GM18508 (cell line): ENCODE data around the gene AVPI1.
"Not testable (repeated sequence)": the region's sequence is repeated elsewhere in the genome, so short reads cannot be mapped to it uniquely, and the experiment has no call there.

Source experiments
- ATAC-seq: cut with Tn5 transposase; IDR thresholded peaks from one replicate; pipeline ENCODE4 v1.9.1; 2021; ENCODE audit warnings: moderate number of reproducible peaks; ENCODE audit not compliant: insufficient read depth, unreplicated experiment

AVPI1 gene

DNA sequence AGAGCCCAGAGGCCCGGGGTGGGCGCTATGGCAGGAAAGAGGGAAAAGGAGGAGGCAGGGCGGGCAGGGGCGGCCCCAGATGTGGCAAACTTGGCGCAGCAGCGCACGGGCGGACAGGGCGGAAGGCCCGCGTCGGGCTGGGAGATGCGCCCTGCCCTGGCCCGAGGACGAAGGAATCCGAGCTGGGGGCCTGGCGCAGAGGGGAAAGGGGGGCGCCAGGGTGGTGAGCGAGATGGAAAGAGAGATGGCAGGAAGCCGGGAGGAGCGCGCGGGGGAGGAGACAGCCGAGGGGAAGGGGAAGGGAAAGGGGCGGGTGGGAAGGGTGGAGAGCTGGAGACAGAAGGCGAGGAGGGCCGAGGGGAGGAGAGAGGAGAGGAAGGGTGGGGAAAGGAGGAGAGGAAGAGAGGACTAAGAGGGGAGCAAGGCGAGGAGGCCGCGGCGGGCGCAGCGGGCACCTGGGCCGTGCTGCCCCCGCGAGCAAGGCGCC is 26.3 kb upstream of the AVPI1 start, which contains the start of gene MARVELD1:
MARVELD1 (plus strand) TSS at position 392 of the 487 bp plus-strand sequence. CDS start 147 bp downstream, outside the sequence.
- no peak for ATAC-seq

DNA sequence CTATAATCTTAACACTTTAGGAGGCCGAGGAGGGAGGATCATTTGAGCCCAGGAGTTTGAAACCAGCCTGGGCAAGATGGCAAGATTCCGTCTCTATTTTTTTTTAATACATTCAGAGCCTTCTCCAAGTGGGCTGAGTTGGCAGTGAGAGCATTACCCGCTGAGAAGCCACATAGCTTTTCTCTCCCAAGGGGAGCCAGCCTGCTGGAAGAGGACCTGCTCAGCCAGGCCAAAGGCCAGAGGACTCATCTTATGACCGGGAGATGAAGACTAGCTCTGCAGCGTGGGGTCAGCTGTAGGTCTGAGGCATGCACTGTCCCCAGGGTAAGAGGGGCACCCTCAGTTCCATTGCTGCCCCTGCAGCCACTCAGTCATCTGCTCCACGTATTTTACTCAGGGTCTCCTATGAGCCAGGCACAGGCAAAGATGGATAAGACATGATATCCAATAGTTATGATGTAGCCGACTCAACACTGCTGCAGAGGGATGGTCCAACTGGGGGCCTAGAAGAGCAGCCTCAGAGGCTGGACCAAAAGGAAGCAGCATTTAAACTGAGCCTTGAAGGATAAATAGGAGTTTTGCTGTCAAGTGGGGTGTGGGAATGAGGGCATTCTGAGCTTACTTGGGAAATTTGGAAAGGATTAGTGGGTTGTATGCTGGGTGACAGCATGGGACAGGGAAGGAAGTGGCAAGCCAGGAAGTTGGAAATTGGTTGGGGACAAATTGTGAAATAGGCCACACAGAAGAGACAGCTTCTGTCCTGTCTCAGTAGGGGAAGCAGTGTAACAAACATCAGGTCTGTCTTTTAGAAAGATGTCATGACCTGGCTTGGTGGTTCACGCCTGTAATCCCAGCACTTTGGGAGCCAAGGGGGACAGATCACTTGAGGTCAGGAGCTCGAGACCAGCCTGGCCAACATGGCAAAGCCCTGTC is 24.9 kb upstream of the AVPI1 start:
- no peak for ATAC-seq

DNA sequence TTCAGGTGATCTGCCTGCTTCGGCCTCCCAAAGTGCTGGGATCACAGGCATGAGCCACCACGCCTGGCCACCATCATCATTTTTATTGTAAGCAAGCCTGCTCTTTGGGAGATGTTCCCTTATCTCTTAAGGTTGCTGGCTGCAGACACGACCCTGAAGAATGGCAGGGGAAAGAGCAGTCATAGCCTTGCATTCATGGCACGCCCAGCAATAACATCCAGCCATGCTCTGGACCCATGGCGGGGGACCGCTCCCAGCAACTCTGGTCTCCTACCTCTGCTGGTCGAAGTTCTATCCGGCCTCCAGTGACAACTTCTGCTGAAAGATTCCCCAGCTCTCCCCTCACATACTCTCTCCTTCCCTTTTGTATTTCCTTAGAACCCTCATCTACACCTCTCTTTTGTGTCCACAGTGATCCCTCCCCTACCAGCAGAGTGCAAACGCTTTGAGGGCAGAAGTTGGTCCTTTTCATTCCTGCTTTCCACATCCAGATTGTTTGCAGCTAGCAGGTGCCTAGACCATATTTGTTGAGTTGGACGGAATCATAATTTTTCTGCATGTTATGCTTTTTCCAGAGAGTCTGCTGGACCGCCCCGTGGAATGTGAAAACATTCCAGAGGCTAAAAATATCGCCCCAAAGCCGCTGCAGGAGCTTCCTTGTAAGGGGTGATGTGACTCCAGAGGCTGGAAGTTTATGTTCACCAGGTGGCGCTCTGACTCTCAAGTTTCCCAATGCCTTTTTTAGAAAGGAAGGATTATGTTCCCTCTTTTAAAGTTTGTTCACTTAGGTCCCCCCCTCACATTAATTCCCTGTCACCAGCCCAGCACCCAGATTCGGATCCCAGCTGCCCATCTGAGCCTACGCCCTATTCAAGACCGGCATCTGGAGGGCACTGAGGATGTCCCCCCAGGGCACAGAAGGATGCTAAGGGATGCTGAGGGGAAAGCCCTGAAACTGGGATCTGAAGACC is 22.2 kb upstream of the AVPI1 start:
- ATAC-seq = no peak

DNA sequence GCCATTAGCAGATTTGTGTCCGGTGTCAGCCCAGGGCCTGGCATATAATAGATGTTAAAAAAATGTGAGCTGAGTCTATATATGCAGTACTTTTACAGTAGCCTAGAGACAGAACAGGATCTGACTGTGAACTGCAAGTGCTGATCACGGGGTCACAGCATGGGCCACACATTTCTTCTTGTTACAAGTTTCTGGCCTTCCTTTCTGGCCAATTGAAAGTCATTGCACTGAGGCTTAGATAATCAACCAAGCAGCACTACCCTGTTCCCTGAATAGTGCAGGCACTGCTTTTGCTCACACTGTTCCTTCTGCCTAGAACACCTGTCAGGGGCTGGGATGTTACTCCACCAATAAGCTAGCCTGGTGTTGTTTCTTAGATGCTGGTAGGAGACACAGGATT is 21.1 kb upstream of the AVPI1 start:
- no peak for ATAC-seq

DNA sequence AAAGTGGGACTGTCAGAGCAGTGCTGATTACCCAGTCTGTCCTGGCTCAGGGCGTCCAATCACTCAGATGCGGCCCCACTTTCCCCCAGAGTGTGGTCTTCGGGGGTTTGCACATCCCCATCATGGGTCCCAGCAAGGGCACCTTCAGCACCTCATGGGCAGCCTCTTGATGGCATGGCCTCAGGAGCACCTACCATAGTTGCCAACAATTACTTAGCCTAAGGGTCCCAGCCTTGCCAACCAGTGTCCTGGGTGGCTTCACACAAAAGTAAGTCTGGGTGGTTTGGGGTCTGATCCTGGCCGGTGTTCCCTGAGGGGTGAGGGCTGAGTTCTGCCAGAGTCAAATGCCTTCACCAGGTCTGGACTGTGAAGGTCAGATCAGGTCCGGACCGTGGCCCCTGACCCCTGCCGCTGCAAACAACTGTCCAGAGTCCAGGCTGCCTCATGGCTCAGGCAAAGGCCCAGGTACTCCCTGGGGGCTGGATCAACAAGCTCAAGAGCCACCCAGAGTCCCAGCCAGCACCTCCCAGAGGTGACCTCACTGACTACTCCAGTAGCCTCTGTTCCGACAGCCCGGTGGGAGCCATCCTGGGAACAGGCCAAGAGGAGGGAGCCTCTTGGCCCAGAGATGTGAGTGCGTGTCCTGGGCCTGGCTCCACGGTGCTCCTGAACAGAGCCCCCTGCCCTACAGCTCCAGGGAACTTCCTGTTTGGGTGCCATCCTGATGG is 20.3 kb upstream of the AVPI1 start:
- no peak for ATAC-seq

DNA sequence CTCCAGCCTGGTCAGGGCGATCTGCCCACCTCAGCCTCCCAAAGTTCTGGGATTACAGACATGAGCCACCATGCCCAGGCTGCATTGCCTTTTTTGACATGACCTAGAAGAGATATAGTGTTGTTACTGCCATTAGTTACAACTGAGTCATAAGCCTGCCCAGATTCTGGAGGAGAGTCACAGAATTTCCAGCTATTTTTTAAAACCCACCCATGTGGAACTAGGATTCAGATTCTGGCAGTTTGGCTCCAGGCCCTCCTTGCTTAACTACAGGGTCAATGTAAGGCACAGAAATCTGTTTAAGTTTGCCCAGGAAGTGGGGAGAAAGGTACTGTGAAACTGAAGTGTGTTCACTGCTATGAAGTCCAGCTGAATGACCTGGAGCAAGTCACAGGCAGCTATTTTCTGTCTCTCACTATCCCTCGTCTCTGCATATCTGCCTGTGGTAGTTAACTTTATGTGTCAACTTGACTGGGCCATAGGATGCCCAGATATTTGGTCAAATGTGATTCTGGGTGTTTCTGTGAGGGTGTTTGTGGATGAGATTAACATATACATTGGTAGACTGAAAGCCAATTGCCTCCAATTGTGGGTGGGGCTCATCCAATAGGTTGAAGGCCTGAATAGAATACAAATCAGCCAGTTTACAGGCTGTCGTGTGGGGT is 18.1 kb upstream of the AVPI1 start:
- ATAC-seq = no peak

DNA sequence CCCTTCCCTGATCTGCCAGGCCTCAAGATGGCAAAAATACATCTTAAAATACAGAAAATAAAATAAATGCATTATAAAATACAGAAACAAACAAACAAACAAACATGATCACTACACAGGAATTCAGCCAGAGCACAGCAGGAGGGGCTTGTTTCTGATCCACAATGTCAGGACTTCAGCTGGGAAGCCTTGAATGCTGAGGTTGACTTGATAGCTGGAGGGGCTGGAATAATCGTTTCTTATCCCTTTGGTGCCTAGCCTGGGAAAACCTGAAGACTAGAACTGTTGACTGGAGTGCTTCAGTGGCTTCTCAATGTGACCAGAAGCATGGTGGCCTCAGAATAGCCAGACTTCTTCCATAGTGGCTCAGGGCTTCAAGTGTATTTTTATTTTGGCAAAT is 17.3 kb upstream of the AVPI1 start:
- no peak for ATAC-seq

DNA sequence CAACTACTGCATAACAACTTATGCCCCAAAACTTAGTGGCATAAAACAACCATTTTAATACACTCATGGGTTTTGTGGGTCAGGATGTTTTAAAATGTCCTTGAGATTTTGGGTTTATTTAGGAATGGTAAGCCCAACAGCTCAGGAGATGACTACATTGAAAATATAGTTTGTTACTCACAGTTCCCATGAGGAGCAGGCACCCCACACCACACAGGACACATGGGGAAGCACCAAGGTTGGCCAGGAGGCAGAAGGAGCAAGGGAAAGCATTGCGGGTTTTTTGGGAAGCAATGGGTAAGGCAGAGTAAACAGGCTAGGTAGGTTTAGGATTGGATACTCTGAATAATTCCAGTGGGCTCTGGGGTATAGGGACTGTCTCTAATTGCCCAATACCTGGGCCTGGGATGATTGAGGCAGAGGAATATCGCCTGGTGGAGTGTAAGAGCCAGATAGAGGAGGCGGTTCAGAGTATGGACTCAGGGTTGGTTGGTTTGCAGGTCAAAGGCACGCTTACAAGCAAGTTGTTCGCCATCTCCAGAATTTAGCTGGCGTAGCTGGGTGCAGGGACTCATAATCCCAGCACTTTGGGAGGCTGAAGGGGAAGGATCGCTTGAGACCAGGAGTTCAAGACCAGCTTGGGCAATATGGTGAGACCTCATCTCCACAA is 16.5 kb upstream of the AVPI1 start:
- ATAC-seq = no peak

DNA sequence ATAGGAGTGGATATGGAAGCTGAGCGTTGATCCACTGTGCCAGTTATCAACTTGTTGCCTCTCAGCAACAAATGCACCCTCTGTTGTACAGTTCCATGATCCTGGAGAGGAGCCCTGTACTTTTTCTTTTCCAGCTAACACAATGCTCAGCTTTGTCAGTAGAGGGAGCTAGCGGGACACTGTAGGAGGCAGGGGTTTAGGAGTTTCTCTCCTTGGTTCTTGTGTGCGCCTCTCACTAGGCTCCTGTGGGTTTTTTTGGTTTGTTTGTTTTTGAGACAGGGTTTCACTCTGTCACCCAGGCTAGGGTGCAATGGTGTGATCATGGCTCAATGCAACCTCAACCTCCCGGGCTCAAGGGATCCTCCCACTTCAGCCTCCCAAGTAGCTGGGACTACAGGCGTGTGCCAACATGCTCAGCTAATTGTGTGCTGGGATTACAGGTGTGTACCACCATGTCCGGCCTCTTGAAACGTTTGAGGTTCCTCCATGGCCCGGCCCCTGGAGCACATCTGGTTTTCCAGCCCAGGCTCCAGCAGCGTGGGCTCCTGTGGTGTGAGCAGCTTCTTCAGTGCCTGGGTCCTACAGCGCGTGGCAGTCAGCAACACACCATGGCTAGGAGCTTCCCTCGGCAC is 14.5 kb upstream of the AVPI1 start:
- peak; percentile 68 for ATAC-seq

DNA sequence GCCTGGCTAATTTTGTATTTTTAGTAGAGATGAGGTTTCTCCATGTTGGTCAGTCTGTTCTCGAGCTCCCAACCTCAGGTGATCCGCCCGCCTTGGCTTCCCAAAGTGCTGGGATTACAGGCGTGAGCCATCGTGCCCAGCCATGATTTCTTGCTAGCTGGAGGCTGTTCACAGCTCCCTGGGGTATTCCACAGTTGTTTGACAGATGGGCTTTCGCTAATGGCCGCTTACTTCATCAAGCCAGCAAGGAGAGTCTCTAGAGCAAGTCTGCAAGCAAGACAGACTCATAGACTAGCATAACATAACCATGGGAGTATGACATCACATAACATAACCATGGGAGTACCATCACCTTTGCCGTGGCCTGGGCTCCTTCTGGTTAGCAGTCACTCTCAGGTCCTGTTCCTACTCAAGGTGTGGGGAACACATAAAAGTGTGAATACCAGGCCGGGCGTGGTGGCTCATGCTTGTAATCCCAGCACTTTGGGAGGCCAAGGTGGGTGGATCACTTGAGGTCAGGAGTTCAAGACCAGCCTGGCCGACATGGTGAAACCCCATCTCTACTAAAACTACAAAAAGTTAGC is 11.1 kb upstream of the AVPI1 start:
- not testable (repeated sequence) for ATAC-seq

DNA sequence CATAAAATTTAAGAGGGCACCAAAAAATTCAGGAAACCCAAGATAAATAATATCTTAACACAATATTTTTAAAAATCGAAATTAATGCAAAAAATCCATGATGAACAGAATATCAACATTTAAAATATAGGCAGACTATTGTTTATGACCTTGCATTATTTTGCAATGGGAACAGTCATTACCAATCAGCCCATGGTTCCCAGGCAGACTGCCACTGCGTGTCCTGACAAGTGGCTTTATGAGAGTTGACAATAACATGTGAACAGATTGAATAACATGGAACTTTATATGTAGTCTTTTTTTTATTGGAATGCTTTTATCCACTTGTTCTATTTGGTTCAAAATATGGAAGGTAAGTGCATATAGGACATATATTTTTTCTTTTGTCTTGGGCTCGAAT is 3.1 kb upstream of the AVPI1 start:
- ATAC-seq = no peak

DNA sequence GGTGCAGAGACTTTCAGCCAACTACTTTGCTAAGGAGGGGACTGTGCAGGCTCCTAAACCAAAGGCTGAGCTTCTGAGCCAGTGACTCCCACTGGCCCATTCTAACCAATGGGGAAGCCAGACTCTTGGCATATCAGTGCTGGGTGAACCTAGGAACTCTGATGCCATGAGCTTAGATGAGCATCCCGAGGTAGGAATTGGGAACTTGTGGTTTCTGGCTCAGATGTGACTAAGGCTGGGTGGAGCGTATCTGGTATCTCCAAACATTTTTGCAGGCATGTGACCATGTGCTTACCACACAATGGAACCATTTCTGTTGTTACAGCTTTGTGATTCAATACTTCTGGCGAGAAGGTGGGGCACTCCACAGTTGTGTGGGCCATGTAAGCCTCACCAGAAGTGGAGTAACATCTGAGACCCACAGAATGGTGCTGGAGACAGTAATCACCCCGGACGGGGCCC is 2.5 kb upstream of the AVPI1 start:
- no peak for ATAC-seq

DNA sequence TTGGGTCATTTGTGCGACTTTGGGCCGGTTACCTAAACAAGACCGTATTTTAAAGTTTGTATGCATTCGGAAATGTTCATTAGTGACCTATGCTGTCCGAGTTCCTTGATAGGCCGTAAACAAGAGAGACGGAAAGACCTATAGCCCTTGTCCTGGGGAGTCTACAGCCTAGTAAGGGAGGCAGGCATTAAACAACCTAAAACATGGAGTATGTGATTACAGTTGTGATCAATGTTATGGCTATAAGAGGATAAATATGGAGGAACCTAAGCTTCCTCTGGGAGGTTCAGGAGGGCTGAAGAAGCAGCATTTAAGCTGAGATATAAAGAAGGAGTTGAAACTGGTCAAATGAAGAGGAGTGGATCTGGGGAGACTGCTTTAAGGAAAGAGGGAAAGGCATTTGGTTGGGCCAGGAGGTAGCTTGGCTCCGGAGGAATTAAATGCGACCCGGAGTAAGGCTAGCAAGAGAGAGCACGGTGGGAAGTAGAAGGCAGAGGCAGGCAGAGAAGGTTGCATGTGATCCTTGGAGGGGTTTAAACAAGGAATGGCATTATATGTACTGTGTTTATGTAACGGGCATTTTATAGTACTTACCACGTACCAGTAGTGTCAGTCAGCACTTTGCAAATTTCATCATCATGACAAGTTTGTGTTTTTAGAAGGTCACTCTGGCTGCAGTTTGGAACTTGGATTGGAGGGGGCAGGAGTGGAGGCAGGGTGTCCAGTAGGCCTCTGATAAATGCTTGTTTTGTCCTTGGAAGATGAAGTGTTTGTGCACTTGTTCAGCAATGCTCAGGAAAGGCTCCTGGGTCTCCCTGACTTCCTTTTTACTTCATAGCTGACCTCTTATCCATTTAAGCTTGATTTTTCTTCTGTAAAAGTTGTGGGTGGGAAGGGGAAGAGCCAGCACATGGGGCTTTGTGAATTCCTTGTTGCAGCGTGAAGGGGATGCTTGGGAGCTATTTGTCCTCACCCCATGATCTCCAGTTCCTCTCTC is 1.0 kb upstream of the AVPI1 start:
- no peak for ATAC-seq

DNA sequence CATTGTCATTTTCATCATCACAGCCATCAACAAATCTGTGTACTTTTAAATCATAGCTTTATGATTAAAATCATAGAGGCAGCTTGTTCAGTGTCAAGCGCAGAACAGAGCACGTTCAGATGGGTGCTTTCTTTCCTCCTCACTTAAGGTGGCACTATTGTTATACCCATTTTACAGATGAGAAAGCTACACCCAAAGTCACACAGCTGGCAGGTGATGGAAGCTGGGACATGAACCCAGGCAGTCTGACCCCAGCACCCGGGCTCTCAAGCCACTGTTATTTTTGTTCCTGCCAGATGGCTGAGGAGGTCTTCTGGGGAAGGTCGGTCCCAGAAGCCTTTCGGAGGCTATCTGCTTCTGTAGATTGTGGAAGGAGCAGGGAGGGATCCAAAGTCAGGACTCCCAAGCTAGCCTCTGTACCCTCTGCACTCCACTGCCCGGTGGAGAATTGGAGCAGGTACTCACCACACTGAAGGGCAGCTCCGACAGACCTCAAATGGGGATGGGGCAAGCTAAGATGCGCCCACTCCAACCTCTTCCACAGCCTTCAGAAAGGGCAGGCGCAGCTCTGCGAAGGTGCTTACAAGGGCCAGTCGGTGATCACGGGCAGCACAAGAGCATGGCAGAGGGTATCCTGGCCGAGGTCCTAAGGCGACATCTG is 610 bp downstream of the AVPI1 start:
- ATAC-seq = no peak

DNA sequence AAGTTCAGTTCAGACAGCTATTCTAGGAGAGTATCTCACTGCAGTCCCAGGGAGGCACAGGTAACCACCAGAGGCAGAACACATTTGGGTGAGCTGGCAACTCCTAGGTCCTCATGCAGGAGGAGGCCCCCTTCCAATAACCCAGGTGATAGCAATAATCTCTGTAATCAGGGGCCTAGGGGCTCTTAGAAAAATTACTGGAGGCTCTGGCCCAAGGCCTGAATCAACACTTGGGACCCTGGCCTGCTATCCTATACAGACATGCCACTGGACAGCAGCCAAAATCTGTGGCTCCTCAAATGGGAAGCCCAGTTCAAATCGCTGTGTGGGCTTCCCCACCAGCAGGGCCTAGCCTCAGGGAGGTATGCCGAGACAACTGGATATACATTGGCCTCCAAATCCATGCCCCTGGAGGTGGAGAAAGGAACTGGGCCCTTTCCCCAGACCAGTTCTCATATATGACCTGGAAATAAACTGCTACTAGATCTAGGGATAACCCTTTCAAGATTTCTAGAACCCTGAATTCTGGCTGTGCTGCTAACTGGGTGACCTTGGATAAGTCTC is 1.6 kb downstream of the AVPI1 start:
- no peak for ATAC-seq

DNA sequence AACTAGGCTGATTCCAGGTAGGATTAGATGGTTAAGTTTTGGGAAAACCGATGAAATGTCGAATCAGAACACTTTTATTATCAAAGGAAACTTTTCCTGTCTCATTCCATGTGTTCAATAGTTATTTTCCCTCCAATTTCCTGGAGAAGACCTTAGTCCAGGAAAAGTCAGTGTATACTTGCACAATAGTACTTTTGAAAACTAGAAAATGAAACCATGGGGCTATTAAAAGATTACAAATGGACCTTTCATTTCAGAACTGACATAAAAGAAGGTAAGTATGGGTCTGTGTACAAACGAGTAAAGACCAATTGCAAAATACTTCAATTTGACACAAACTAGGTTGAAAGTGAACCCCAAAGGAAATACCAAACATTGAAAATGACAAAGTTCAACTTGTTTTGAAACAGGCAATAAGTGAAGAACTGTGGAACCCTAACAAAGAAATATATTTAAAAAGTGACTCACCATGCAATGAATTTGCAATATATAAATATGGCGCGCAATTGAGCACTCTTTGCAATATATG is 2.1 kb downstream of the AVPI1 start:
- ATAC-seq = no peak
